ENCODE results near the gene MYO1D.
"Not testable (repeated sequence)": the region's sequence is repeated elsewhere in the genome, so short reads cannot be mapped to it uniquely, and the experiment has no call there.

Gene MYO1D

DNA sequence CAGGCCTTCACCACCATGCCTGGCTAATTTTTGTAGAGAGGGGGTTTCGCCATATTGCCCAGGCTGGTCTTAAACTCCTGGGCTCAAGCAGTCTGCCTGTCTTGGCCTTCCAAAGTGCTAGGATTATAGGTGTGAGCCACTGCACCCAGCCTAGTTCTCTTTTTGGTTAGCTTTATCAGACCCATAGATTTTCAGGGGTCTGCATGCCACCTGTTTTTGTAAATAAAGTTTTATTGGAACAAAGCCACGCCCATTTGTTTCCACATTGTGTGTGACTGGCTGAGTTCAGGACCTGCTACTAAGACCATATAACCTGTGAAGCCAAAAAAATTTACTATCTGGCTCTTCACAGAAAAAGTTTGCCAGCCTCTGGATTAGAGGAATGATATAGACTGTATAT is 425.0 kb downstream of the MYO1D start:
- ChIA-PET CTCF (no interaction called here), POLR2A (no interaction called here)
- TF ChIP-seq NFRKB (IDR thresholded peaks at IDR 0.05), result no peak
- TF ChIP-seq ZNF384 (IDR thresholded peaks at IDR 0.05), result no peak
- TF ChIP-seq SUZ12 (IDR thresholded peaks at IDR 0.05), result no peak
- TF ChIP-seq, protein P1, sequence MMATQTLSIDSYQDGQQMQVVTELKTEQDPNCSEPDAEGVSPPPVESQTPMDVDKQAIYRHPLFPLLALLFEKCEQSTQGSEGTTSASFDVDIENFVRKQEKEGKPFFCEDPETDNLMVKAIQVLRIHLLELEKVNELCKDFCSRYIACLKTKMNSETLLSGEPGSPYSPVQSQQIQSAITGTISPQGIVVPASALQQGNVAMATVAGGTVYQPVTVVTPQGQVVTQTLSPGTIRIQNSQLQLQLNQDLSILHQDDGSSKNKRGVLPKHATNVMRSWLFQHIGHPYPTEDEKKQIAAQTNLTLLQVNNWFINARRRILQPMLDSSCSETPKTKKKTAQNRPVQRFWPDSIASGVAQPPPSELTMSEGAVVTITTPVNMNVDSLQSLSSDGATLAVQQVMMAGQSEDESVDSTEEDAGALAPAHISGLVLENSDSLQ (IDR thresholded peaks at IDR 0.05), result no peak
- DNase-seq (ENCODE audit: extremely low spot score), result no peak

DNA sequence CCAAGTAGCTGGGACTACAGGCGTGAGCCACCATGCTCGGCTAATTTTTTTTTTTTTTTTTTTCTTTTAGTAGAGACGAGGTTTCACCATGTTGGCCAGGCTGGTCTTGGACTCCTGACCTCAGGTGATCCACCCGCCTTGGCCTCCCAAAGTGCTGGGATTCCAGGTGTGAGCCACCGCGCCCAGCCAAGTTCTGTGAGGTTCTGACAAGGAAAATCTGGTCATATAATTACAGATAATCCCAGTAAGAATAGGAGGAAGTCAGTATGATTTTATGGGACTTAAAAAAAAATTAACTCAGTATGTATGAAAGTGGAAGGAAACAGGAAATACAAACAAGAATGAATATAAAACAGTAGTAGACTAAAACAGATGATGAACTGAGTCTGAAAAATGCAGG is 426.5 kb downstream of the MYO1D start:
- POLR2A ChIA-PET; CTCF ChIA-PET; DNase-seq (ENCODE audit: extremely low spot score): not testable (repeated sequence)

DNA sequence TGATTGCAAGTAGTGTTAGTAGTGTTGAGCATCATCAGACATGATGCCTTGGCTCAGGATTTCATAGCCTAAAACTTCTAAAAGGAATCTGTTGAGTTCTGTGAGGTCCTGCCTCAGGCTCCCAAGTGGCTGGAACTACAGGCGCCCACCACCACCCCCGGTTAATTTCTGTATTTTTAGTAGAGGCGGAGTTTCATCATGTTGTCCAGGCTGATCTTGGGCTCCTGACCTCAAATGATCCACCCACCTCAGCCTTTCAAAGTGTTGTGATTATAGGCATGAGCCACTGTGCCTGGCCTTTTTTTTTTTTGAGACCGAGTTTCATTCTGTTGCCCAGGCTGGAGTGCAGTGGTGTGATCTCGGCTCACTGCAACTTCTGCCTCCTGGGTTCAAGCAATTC is 427.0 kb downstream of the MYO1D start:
- no peak for DNase-seq (ENCODE audit: extremely low spot score)
- POLR2A ChIA-PET, result no interaction called here
- CTCF ChIA-PET, result no interaction called here
- TF ChIP-seq L3MBTL2 (conservative IDR thresholded peaks at IDR 0.05), result no peak
- TF ChIP-seq TARDBP (IDR thresholded peaks at IDR 0.05), result no peak
- no peak for TF ChIP-seq SUZ12 (IDR thresholded peaks at IDR 0.05)

DNA sequence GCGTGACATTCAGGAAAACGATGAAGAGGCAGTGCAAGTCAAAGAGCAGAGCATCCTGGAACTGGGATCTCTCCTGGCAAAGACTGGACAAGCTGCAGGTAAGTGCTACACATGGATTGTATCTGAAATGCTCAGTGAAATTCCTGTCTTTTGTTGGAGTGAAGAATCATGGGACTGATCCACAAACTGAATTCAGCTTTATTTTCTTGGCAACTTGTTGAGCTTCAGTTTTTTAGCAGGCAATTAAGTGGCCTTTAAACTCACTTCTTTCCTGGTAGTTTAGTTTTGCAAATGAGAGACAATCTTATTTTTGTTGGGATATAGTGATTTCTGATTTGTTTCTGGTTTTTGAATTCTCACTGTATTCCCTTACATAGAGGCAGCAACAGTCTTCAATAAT is 430.0 kb downstream of the MYO1D start:
- ChIA-PET CTCF (interaction anchor here (0.7 to 1.3 kb wide), 2 partner anchors 15 to 17 kb away, joined by 4 to 8 read pairs; no protein-coding TSS in a partner anchor), POLR2A (no interaction called here)
- no peak for DNase-seq (ENCODE audit: extremely low spot score)
- TF ChIP-seq FOXA1 (IDR thresholded peaks at IDR 0.05) (no peak), CTBP1 (IDR thresholded peaks at IDR 0.05; ENCODE audit: borderline replicate concordance) (no peak), NFRKB (IDR thresholded peaks at IDR 0.05) (no peak), ARNT (IDR thresholded peaks at IDR 0.05) (no peak)
- TF ChIP-seq, protein P1 (IDR thresholded peaks at IDR 0.05), result no peak

- TF ChIP-seq LEF1 (IDR thresholded peaks at IDR 0.05; ENCODE audit: borderline replicate concordance) (no peak), FOXK2 (IDR thresholded peaks at IDR 0.05) (no peak), FOXM1 (IDR thresholded peaks at IDR 0.05; ENCODE audit: borderline replicate concordance) (no peak), L3MBTL2 (conservative IDR thresholded peaks at IDR 0.05) (no peak), BHLHE40 (IDR thresholded peaks at IDR 0.05; ENCODE audit: borderline replicate concordance) (no peak), SUZ12 (IDR thresholded peaks at IDR 0.05) (no peak), NFRKB (IDR thresholded peaks at IDR 0.05) (no peak), FOXA1 (IDR thresholded peaks at IDR 0.05) (no peak), SP1 (IDR thresholded peaks at IDR 0.05) (no peak), HDGF (IDR thresholded peaks at IDR 0.05; ENCODE audit: borderline replicate concordance) (no peak), TARDBP (IDR thresholded peaks at IDR 0.05) (no peak), ZNF384 (IDR thresholded peaks at IDR 0.05) (no peak), ARNT (IDR thresholded peaks at IDR 0.05) (no peak), ELF4 (IDR thresholded peaks at IDR 0.05) (no peak), CTBP1 (IDR thresholded peaks at IDR 0.05; ENCODE audit: borderline replicate concordance) (no peak)
- TF ChIP-seq, protein P1 (IDR thresholded peaks at IDR 0.05), result no peak
- no peak for DNase-seq (ENCODE audit: extremely low spot score)
- CTCF ChIA-PET, result no interaction called here
- POLR2A ChIA-PET, result interaction anchor here (1.1 kb wide), 1 partner anchor 42 kb away, joined by 4 read pairs; no protein-coding TSS in a partner anchor
Observed at GRCh38 chr17:32445971-32446370, 431.0 kb downstream of the MYO1D start.

DNA sequence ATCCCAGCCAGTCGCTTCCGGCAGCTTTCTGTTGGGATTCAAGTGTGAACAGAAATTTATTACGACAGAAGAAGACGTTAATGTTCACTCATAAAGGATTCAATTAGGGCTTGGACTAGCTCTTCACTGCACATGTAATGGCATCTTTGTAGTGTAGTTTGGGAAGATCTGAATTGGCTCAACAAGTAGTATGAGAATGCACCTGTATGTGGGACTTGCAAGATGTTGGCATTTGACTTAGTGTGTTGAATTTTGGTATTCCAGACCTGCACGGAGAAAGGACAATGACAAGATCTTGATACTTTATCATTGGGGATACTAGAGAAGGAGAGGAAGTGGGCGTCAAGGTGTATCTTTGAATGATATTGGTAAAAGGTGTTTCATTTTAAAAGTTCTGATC is 431.4 kb downstream of the MYO1D start:
- CTCF ChIA-PET, result interaction anchor here (2.1 kb wide), 1 partner anchor 17 kb away, joined by 18 read pairs; no protein-coding TSS in a partner anchor
- TF ChIP-seq SP1 (IDR thresholded peaks at IDR 0.05), result no peak

DNA sequence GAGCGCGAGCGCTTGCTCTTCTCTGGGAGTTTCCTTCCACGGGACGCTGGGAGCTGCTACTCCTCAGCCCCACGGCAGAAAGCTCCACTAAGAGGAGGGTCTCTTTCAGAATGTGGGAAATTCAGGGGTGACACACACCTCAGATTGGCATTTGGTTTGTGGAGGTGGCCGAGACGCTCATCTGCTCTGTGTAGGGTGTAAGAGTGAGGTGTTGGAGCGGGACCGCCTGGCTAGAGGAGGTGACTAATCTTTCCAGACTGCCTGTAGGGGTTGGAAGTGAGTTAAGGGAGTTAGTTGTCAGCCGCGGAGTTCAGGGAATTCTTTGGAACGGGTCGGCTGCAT is 431.9 kb downstream of the MYO1D start:
- TF ChIP-seq TARDBP (IDR thresholded peaks at IDR 0.05) (no peak), BHLHE40 (IDR thresholded peaks at IDR 0.05; ENCODE audit: borderline replicate concordance) (no peak), FOXA1 (IDR thresholded peaks at IDR 0.05) (no peak), L3MBTL2 (conservative IDR thresholded peaks at IDR 0.05) (no peak), SUZ12 (IDR thresholded peaks at IDR 0.05) (no peak), CTBP1 (IDR thresholded peaks at IDR 0.05; ENCODE audit: borderline replicate concordance) (no peak), SP1 (IDR thresholded peaks at IDR 0.05) (no peak), ARNT (IDR thresholded peaks at IDR 0.05) (no peak)
- ChIA-PET CTCF (interaction anchor here (0.6 to 2.1 kb wide), 5 partner anchors 11 to 45 kb away, joined by 3 to 18 read pairs (median 3); no protein-coding TSS in a partner anchor), POLR2A (interaction anchor here (0.7 to 1.6 kb wide), 10 partner anchors 10 to 94 kb away, joined by 3 to 5 read pairs (median 4); no protein-coding TSS in a partner anchor)
- peak; percentile 13 for DNase-seq (ENCODE audit: extremely low spot score)

More for the DNA sequence above, 431.4 kb downstream of the MYO1D start:
- POLR2A ChIA-PET, result interaction anchor here (0.7 to 1.6 kb wide), 5 partner anchors 18 to 95 kb away, joined by 3 to 5 read pairs (median 4); no protein-coding TSS in a partner anchor
- no peak for DNase-seq (ENCODE audit: extremely low spot score)
